IPS DF 6.9 (cell line): ENCODE measurements around the gene PLA2G7.

Source experiments
- DNase-seq: peaks from one replicate; pipeline ENCODE4 v3.0.0-alpha.2; 2013; ENCODE audit warnings: low read depth, low spot score
- H3K27ac ChIP-seq: one replicate; pipeline ENCODE4 v1.5.1; 2013; ENCODE audit warnings: low read length, control low read depth
- H3K27me3 ChIP-seq: 2 replicates; pipeline ENCODE4 v1.6.1; 2013; ENCODE audit warnings: mild to moderate bottlenecking, low read length; ENCODE audit not compliant: control insufficient read depth, insufficient read depth
- H3K36me3 ChIP-seq: 2 replicates; pipeline ENCODE4 v1.6.1; 2013; ENCODE audit warnings: low read length; ENCODE audit not compliant: control insufficient read depth, insufficient read depth
- H3K4me1 ChIP-seq: 2 replicates; pipeline ENCODE4 v1.6.1; 2013; ENCODE audit warnings: low read length; ENCODE audit not compliant: control insufficient read depth, insufficient read depth
- H3K4me3 ChIP-seq: 2 replicates; pipeline ENCODE4 v1.5.1; 2013; ENCODE audit warnings: mild to moderate bottlenecking, low read length
- H3K9me3 ChIP-seq: 2 replicates; pipeline ENCODE4 v1.6.1; 2013; ENCODE audit warnings: low read length, inconsistent platforms; ENCODE audit not compliant: control insufficient read depth, insufficient read depth
- WGBS: extraction: QIAGEN DNeasy Blood & Tissue Kit; methylation state at CpG from one replicate; pipeline ENCODE4 v1.1.7; 2013; ENCODE audit warnings: mixed read lengths, missing lambda C conversion rate; ENCODE audit not compliant: insufficient read length, insufficient coverage; 5-methylcytosine and 5-hydroxymethylcytosine counted together

Gene PLA2G7

DNA sequence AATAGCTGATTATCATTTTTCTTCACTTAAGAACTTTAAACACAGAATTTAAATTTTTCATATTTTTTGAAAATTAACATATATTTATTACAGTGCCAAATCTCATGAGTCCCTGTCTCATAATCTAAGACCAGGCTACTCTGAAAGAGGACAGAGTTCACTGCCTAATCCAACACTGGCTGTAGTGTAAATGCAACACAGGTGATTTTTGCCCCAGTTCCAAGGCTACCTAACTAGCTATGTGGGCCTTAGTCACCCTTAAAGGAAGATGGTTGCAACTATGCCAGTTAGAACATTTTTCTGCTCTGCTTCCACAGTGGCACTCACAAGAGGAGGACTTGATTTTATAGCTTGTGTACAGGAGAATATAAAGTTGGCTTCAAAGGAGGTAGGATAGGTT lies 77.5 kb downstream of the PLA2G7 start:
- H3K4me1 ChIP-seq = no peaks in the 10 kb centered on the region
- H3K9me3 ChIP-seq = no peaks in the 10 kb centered on the region
- DNase-seq = no peak
- H3K4me3 ChIP-seq = no peak overlapping the region
- H3K36me3 ChIP-seq = no peaks in the 10 kb centered on the region
- H3K27ac ChIP-seq = no peak overlapping the region
- peaks cover 2% of the 10 kb centered on the region; the same call in 1 of the 2 replicates for H3K27me3 ChIP-seq

DNA sequence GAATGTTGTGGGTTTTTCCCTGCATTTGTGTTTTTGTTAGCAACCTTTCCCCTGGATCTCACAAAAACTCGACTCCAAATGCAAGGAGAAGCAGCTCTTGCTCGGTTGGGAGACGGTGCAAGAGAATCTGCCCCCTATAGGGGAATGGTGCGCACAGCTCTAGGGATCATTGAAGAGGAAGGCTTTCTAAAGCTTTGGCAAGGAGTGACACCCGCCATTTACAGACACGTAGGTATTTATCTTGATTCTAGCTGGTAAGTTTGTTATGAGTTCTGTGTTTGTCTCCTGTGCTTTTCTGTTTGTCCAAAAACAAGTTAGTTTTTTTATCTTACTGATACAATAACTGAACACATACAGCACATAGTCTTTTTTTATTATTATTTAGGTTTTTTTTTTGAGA lies 79.4 kb downstream of the PLA2G7 start:
- Histone ChIP-seq H3K9me3 (no peaks in the 10 kb centered on the region), H3K4me1 (no peaks in the 10 kb centered on the region), H3K4me3 (no peak overlapping the region), H3K36me3 (no peaks in the 10 kb centered on the region), H3K27ac (no peak overlapping the region), H3K27me3 (peaks cover 2% of the 10 kb centered on the region; the same call in 1 of the 2 replicates)
- DNase-seq = no peak
- WGBS = no CpG with 5 or more reads among the region's 6 CpGs
